GM21515 (cell line): Measurements from ENCODE around the gene SNX20.

Source experiments
- ATAC-seq: cut with Tn5 transposase; IDR thresholded peaks from one replicate; pipeline ENCODE4 v1.9.1; 2021; ENCODE audit not compliant: unreplicated experiment

Gene SNX20

GRCh38 chr16:50705436-50706110 lies 24.5 kb upstream of the SNX20 start:
- ATAC-seq = no peak

- no peak for ATAC-seq
Measured at GRCh38 chr16:50704245-50704644, 23.1 kb upstream of the SNX20 start.

- no peak for ATAC-seq
Measured at GRCh38 chr16:50702725-50703124, 21.6 kb upstream of the SNX20 start.

- ATAC-seq = no peak
Measured at GRCh38 chr16:50699326-50700159, 18.4 kb upstream of the SNX20 start.

GRCh38 chr16:50697881-50698767 lies 17.0 kb upstream of the SNX20 start:
- ATAC-seq = peak; percentile 39

- no peak for ATAC-seq
Measured at GRCh38 chr16:50697421-50697715, 16.3 kb upstream of the SNX20 start.

GRCh38 chr16:50696575-50697420 lies 15.7 kb upstream of the SNX20 start:
- peak; percentile 56 for ATAC-seq

- ATAC-seq = peak; percentile 22
Measured at GRCh38 chr16:50696126-50696525, 15.0 kb upstream of the SNX20 start.

GRCh38 chr16:50695017-50696000 lies 14.2 kb upstream of the SNX20 start:
- no peak for ATAC-seq

- no peak for ATAC-seq
Measured at GRCh38 chr16:50694206-50694605, 13.1 kb upstream of the SNX20 start.

- no peak for ATAC-seq
Measured at GRCh38 chr16:50692999-50693781, 12.1 kb upstream of the SNX20 start, which contains the start of gene NOD2. NOD2 (plus strand) TSS chr16:50693606; CDS start chr16:50699496, 5,890 bp downstream.

GRCh38 chr16:50692644-50692998 lies 11.5 kb upstream of the SNX20 start:
- ATAC-seq = no peak

- no peak for ATAC-seq
Measured at GRCh38 chr16:50690177-50690576, 9.1 kb upstream of the SNX20 start.

GRCh38 chr16:50688867-50689266 lies 7.8 kb upstream of the SNX20 start:
- ATAC-seq = no peak

GRCh38 chr16:50688083-50688482 lies 7.0 kb upstream of the SNX20 start:
- ATAC-seq = no peak

- no peak for ATAC-seq
Measured at GRCh38 chr16:50685462-50686063, 4.5 kb upstream of the SNX20 start.

- no peak for ATAC-seq
Measured at GRCh38 chr16:50684823-50685461, 3.8 kb upstream of the SNX20 start.
